Activated CD8-positive, alpha-beta T cell treated with anti-CD3 and anti-CD28 coated beads for 36 hours (primary cell): ENCODE data around the gene ADAM11. TPM values are rescaled to one million over a fixed set of nuclear protein-coding genes. Genes with fewer than 3 reads are reported as not detected.

Experiments used
- ATAC-seq: fragments of 200-7000 bp; cut with Tn5 transposase; one replicate; pipeline ENCODE4 v1.10.0; 2021; ENCODE audit warnings: mild to moderate bottlenecking, moderate library complexity
- CTCF ChIA-PET: fragments of 350-600 bp; sonication (Branson Sonifier 250); formaldehyde crosslinking; loops from one replicate; lab custom pipeline; 2021; ENCODE audit warnings: antibody characterized with exemption; lab: Charles Lee
- POLR2A ChIA-PET: fragments of 350-600 bp; sonication (Branson Sonifier 250); formaldehyde crosslinking; loops from one replicate; lab custom pipeline; 2021; ENCODE audit warnings: antibody characterized with exemption; lab: Charles Lee
- DNase-seq: peaks from one replicate; pipeline ENCODE4 v3.0.0-alpha.2; 2020
- H3K27ac Mint-ChIP-seq: one replicate; pipeline ENCODE4 v1.8.0; 2021; ENCODE audit warnings: mild to moderate bottlenecking, mixed read lengths
- H3K27me3 Mint-ChIP-seq: one replicate; pipeline ENCODE4 v1.8.0; 2021; ENCODE audit warnings: mixed read lengths
- H3K36me3 Mint-ChIP-seq: one replicate; pipeline ENCODE4 v1.8.0; 2021; ENCODE audit warnings: low read depth, mixed read lengths
- H3K4me1 Mint-ChIP-seq: one replicate; pipeline ENCODE4 v1.8.0; 2021; ENCODE audit warnings: low read depth, mixed read lengths
- H3K4me3 Mint-ChIP-seq: one replicate; pipeline ENCODE4 v1.8.0; 2021; ENCODE audit warnings: mild to moderate bottlenecking, moderate library complexity, mixed read lengths
- H3K9me3 Mint-ChIP-seq: one replicate; pipeline ENCODE4 v1.8.0; 2021; ENCODE audit warnings: mixed read lengths
- CTCF ChIP-seq: fragments of 200-600 bp; IDR thresholded peaks from one replicate; pipeline ENCODE4 v1.8.0; 2022; ENCODE audit warnings: antibody characterized with exemption, mild to moderate bottlenecking
- intact Hi-C: fragments of 100-400 bp; cut with micrococcal nuclease; formaldehyde crosslinking; loops from one replicate; pipeline ENCODE4 v1.10.0; 2022
- total RNA-seq, 2 experiments: library from RNA; stranded (reverse); gene quantifications; one replicate each; pipeline ENCODE4 v1.2.3, GENCODE V29; 2021

ADAM11 gene
- total RNA-seq, 2 experiments from 2014 or later, result 0.07 to 0.27 TPM

GRCh38 chr17:44797802-44798201 lies 39.0 kb downstream of the ADAM11 start:
- CTCF ChIA-PET, result interaction anchor here (1.0 to 3.0 kb wide), 5 partner anchors 11 to 50 kb away, joined by 3 to 26 read pairs (median 4); no protein-coding TSS in a partner anchor
- POLR2A ChIA-PET, result interaction anchor here (0.7 to 1.2 kb wide), 2 partner anchors 11 to 102 kb away, joined by 3 read pairs; partner anchors contain the start of gene EFTUD2
- H3K36me3 Mint-ChIP-seq, result no peaks in the 10 kb centered on the region
- DNase-seq, result no peak
- H3K27me3 Mint-ChIP-seq, result no peaks in the 10 kb centered on the region
- no peak overlapping the region for H3K4me3 Mint-ChIP-seq
- ATAC-seq, result no peak
- H3K9me3 Mint-ChIP-seq, result no peaks in the 10 kb centered on the region
- H3K27ac Mint-ChIP-seq, result no peak overlapping the region
- intact Hi-C loops, result no loop called here
- peaks cover 4% of the 10 kb centered on the region for H3K4me1 Mint-ChIP-seq
- no peak for TF ChIP-seq CTCF

- Mint-ChIP-seq H3K36me3 (no peaks in the 10 kb centered on the region), H3K9me3 (no peaks in the 10 kb centered on the region), H3K4me1 (peaks cover 4% of the 10 kb centered on the region), H3K27ac (no peak overlapping the region), H3K27me3 (no peaks in the 10 kb centered on the region), H3K4me3 (no peak overlapping the region)
- TF ChIP-seq CTCF, result no peak
- intact Hi-C loops, result no loop called here
- DNase-seq (no peak), ATAC-seq (no peak)
- ChIA-PET CTCF (interaction anchor here (1.0 to 3.0 kb wide), 5 partner anchors 11 to 50 kb away, joined by 3 to 26 read pairs (median 4); no protein-coding TSS in a partner anchor), POLR2A (interaction anchor here (0.7 kb wide), 1 partner anchor 101 kb away, joined by 3 read pairs; the partner anchor contains the start of gene EFTUD2)
Measured at GRCh38 chr17:44798356-44798755, 39.6 kb downstream of the ADAM11 start.

- DNase-seq (no peak), ATAC-seq (no peak)
- H3K9me3 Mint-ChIP-seq, result no peaks in the 10 kb centered on the region
- H3K27me3 Mint-ChIP-seq, result no peaks in the 10 kb centered on the region
- H3K4me3 Mint-ChIP-seq, result no peak overlapping the region
- POLR2A ChIA-PET, result no interaction called here
- intact Hi-C loops, result no loop called here
- CTCF ChIA-PET, result interaction anchor here (1.0 to 1.3 kb wide), 2 partner anchors 62 to 101 kb away, joined by 3 read pairs; no protein-coding TSS in a partner anchor
- H3K36me3 Mint-ChIP-seq, result peaks cover 4% of the 10 kb centered on the region
- H3K4me1 Mint-ChIP-seq, result no peaks in the 10 kb centered on the region
- H3K27ac Mint-ChIP-seq, result no peak overlapping the region
- no peak for TF ChIP-seq CTCF
Measured at GRCh38 chr17:44801880-44802279, 43.1 kb downstream of the ADAM11 start.

GRCh38 chr17:44804302-44805089 lies 45.7 kb downstream of the ADAM11 start:
- TF ChIP-seq CTCF, result no peak
- no peaks in the 10 kb centered on the region for H3K9me3 Mint-ChIP-seq
- peaks cover 4% of the 10 kb centered on the region for H3K36me3 Mint-ChIP-seq
- no peaks in the 10 kb centered on the region for H3K4me1 Mint-ChIP-seq
- no peaks in the 10 kb centered on the region for H3K27me3 Mint-ChIP-seq
- ChIA-PET POLR2A (no interaction called here), CTCF (no interaction called here)
- DNase-seq (no peak), ATAC-seq (no peak)
- H3K4me3 Mint-ChIP-seq, result no peak overlapping the region
- intact Hi-C loops, result no loop called here
- H3K27ac Mint-ChIP-seq, result no peak overlapping the region
